AG20443 (cell line): ENCODE data around the gene OR4D9.
A peak's percentile ranks its signal among the peaks of the same experiment; 100 is the strongest.

Source experiments
- DNase-seq: peaks from one replicate; pipeline ENCODE4 v3.0.0; 2012; ENCODE audit warnings: low spot score, mixed read lengths

The OR4D9 gene

GRCh38 chr11:59550842-59551658 lies 39.7 kb downstream of the OR4D9 start:
- DNase-seq, result peak; percentile 39

DNA sequence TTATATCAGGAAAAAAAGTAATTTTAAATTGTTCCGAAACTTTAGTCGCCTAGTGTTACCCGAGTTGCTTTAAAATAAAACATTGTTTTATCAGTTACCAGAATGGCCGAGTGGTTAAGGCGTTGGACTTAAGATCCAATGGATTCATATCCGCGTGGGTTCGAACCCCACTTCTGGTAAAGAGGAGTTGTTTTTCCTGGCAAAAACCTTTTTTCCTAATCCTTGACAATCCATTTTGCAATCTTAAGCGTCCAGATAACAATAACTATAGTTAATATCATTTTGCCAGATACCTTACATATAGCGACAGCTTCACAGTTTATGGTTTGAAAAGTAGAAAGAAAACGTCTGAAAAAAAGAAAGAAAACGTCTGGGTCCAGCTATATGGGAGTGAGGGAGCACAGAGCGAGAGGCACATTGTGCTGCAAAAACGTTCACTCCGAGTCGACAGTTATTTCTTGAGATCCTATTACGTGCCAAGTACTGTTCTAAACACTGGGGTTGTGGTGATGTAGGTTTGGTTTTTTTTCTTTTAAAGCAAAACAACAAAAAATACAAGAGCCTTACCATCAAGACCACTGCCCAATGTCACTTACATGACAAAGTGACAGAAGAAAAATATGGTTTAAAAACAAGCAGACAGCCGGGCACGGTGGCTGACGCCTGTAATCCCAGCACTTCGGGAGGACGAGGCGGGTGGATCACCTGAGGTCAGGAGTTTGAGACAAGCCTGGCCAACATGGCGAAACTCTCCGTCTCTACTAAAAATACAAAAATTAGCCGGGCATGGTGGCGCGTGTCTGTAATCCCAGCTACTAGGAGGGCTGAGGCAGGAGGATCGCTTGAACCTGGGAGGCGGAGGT lies 40.6 kb downstream of the OR4D9 start:
- DNase-seq, result peak; percentile 41

- DNase-seq, result no peak
These were observed 41.5 kb downstream of the OR4D9 start for GRCh38 chr11:59552844-59553243.

DNA sequence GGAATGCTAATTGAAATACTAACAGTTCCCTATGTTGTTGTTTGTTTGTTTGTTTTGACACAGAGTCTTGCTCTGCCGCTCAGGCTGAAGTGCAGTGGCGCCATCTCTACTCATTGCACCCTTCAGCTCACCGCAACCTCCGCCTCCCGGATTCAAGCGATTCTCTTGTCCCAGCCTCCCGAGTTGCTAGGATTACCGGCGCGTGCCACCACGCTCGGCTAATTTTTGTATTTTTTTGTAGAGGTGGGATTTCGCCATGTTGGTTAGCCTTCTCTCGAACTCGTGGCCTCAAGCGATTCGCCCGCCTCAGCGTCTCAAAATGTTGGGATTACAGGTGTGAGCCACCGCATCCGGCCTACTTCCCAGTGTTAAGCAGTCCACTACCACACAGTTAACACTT lies 42.0 kb downstream of the OR4D9 start:
- no peak for DNase-seq

GRCh38 chr11:59555601-59556114 lies 44.3 kb downstream of the OR4D9 start:
- DNase-seq, result no peak

DNA sequence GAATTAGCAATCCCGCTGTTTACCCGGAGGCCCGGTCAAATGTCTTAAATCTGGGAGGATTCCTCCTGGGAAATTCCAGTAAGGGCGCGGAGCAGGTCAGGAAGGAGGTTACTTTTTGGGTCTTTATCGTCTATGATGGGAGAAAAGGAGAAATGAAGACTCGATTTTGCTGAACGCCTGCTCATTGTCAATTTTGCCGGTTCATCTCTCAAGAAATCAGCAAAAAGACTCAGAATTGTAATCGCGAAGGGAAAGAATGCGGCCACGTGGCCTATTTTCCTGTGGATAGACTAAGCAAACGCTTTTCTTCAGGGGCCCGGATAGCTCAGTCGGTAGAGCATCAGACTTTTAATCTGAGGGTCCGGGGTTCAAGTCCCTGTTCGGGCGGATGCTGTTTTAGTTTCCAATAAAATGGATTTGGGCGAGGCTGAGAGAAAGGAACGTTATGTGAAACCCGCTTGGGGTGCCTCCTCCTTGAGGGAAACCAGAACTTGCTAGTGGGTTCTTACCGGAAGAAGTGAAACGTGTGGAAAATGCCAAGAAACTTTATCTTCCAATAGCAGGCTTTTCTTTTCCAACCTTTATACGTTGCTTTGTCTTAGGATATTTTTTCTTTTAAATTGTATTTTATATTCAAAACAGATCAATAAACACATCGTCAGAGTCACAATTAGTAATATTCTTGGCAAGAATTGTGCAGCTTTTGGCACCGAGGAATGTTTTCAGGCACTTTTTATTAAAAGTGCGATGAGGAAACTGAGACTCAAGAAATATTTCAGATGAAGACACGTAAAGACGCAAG lies 45.0 kb downstream of the OR4D9 start:
- DNase-seq, result peak; percentile 53

- DNase-seq, result no peak
These were observed 45.6 kb downstream of the OR4D9 start for GRCh38 chr11:59556917-59557348.

GRCh38 chr11:59558270-59558643 lies 46.9 kb downstream of the OR4D9 start:
- no peak for DNase-seq

- no peak for DNase-seq
These were observed 48.5 kb downstream of the OR4D9 start for GRCh38 chr11:59559886-59560285.

DNA sequence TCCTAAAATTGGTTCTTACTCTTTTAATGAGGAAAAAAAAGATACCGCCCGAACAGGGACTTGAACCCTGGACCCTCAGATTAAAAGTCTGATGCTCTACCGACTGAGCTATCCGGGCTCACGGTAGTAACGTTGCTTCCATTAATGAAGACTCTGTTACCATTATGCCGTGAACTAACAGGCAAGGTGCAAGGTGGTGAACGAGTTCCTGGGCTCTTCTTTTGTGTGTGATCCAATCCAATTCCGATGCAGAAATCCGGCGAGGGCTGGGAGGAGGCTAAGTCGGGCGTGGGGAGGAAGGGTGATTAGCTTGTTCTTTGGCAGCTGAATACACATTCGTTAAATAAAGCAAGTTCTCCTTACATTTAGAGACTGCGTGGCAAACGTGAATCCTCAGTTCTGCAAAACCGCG lies 49.0 kb downstream of the OR4D9 start:
- peak; percentile 25 for DNase-seq

GRCh38 chr11:59560702-59561473 lies 49.5 kb downstream of the OR4D9 start:
- DNase-seq, result peak; percentile 94

- DNase-seq, result no peak
These were observed 51.0 kb downstream of the OR4D9 start for GRCh38 chr11:59562292-59562691.
